Body of pancreas (tissue), 4 donors: ENCODE data around the gene UGT1A4.

Experiments used
- CTCF ChIP-seq, 7 experiments: fragments of 450-650 bp in 4 of 7; fragments of 200-600 bp in 3 of 7; sonication (generic) in 3 of 7; IDR thresholded peaks; one replicate each; pipeline ENCODE4 v1.5.1; 2016 to 2019; ENCODE audit warnings: antibody characterized with exemption in 7 of 7
- POLR2A ChIP-seq, 3 donors: fragments of 450-650 bp; IDR thresholded peaks; one replicate each; pipeline ENCODE4 v1.6.1; 2016; ENCODE audit warnings: antibody characterized with exemption in 3 of 3, mild to moderate bottlenecking in 2 of 3

- TF ChIP-seq CTCF (IDR thresholded peaks at IDR 0.05), result no peak
- no peak for TF ChIP-seq POLR2A (IDR thresholded peaks at IDR 0.05)
These were observed 80.0 kb downstream of the UGT1A4 start for GRCh38 chr2:233798335-233799086.
